DMS53 (cell line): Measurements from ENCODE around the gene ABCB9.
"Not testable (repeated sequence)": the region's sequence is repeated elsewhere in the genome, so short reads cannot be mapped to it uniquely, and the experiment has no call there.

ENCODE experiments used
- DNase-seq: peaks from one replicate; lab custom pipeline; 2025; lab: John Stamatoyannopoulos, UW

ABCB9 gene

GRCh38 chr12:122965851-122966742 is at the start of gene ABCB9:
Gene ABCB9 (minus strand): TSS chr12:122966463. CDS start chr12:122960235, 6,228 bp downstream.
- peak; percentile 100 for DNase-seq

- not testable (repeated sequence) for DNase-seq
These were observed 48.2 kb upstream of the ABCB9 start for GRCh38 chr12:123014473-123014872.

GRCh38 chr12:123013185-123014095 is 47.2 kb upstream of the ABCB9 start:
- DNase-seq: no peak

- no peak for DNase-seq
These were observed 45.4 kb upstream of the ABCB9 start for GRCh38 chr12:123011701-123012100.

DNA sequence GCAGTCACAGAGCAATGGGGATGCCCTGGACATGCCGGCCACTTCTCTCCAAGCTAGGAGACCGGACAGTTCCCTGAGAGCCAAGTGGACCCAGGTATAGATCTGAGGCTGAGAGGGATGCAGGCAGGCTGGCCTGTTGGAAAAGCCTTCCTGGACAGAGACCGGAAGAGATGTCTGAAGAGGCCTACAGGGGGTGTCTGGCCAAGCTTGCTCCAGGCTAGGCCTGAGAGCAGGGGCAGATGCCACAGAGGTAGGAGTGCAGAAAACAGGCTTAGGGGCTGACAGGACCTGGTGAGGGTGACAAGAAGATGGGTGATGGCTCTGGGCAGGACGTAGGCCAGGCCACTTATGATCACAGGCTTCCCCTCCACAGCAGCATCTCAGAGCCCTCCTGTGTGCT is 44.4 kb upstream of the ABCB9 start:
- DNase-seq: no peak

DNA sequence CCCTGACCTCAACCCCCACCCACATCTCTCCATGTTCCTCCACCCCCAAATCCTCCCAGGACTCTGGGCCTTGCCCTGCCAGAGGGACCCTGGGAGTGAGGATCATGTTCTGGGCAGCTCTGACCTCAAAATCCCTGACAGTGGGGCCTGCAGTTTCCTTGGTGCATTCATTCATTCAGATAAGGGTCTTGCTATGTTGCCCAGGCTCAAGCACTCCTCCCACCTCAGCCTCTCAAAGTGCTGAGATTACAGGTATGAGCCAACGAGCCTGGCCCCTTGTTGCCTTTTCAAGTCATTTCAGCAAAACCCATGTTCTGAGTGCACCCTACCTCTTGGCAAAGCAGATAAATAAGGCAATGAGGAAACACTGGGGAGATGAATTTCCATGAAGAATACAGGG is 43.8 kb upstream of the ABCB9 start:
- DNase-seq: no peak

DNA sequence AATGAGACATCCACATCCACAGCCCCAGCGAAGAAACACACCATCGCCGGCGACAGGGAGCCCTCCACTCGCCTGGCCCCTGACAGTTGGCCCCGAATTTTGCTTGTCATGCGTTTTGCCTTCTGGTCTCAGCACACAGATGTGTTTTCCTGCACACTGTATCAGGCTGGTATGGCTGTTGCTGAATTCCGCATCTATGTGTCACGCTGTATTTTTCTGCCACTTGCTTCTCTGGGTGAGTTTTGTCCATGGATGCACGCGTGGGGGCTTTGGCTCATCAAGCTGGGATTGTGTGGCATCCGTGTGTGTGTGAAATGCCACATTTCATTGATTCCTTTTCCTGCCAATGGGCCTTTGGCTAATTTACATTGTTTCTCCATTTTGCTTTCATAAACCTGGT is 40.7 kb upstream of the ABCB9 start:
- DNase-seq: no peak

DNA sequence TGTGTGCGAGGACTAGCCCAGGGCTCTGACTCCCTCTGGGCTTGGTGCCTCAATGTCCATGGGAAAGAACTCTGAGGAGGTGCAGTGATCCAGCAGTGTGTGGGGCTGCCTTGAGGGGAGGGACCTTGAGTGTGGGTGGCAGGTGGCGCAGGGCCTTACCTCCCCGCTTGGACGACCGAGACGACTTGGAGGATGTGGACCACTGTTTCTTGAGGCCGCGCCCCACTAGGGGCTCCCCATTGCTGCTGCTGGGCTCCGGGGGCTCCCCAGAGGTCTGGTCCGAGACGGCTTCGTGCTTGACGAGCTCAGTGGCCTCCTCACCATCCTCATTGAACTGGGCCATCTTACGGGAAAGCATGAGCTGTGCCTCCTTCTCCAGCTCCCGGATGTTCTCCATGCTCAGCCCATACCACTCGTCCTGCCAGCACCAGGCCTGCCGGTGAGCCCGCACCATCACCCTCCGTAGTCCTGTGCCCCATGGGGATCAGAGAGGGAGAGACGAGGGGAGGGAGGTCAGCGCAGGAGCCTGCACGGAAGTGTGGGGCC is 38.9 kb upstream of the ABCB9 start:
- no peak for DNase-seq

DNA sequence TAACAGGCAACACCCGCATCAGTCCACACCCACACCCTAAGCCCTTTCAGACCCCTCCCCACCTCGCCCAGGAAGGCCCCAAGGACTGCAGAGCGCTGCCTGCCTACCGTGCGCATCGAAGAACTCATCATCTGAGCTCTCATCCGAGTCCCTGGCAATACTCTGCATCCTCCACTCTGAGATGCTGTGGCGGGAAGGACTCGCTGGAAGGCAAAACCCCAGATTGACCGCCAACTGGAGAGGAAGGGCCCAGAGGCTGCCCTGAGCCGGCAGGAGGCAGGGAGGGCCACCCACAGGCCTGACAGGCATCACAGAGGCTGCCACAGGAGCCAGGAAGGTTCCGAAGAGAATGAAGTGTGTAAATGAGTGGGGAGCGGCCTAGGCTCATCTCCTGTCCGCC is 38.0 kb upstream of the ABCB9 start:
- no peak for DNase-seq

- no peak for DNase-seq
These were observed 37.0 kb upstream of the ABCB9 start for GRCh38 chr12:123003257-123003656.

DNA sequence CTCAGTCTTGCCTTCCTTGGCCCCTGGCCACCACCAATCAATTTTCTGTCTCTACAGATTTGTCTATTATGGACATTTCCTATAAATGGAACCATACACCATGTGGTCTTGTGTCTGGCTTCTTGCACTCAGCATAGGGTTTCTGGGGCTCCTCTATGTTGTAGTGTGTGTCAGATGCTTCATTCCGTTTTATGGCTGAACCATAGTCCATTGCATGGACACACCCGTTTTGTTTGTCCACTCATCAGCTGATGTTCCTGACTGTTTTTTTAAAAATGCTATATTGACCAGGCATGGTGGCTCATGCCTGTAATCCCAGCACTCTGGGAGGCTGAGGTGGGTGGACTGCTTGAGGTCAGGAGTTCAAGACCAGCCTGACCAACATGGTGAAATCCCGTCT is 35.2 kb upstream of the ABCB9 start:
- DNase-seq: no peak

DNA sequence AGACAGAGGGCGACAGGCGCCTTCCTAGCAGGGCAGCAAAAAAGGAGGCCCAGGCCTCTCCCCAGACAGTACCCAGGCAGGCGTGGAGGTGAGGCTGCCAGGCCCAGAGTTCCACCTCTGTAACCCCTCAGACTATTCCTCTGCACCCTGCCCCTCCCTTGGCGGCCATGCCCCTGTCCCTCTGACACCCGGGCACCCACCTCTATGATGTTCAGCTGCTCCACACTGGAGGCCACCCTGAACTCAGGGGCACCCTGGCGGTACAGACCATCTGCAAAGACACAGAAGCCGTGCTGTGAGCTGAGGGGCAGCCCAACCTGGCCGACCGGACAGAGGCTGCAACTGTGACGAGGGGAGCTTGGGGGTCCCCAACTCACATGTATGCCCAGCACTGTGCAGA is 34.3 kb upstream of the ABCB9 start:
- DNase-seq: no peak

- no peak for DNase-seq
These were observed 33.7 kb upstream of the ABCB9 start for GRCh38 chr12:122999986-123000420.

DNA sequence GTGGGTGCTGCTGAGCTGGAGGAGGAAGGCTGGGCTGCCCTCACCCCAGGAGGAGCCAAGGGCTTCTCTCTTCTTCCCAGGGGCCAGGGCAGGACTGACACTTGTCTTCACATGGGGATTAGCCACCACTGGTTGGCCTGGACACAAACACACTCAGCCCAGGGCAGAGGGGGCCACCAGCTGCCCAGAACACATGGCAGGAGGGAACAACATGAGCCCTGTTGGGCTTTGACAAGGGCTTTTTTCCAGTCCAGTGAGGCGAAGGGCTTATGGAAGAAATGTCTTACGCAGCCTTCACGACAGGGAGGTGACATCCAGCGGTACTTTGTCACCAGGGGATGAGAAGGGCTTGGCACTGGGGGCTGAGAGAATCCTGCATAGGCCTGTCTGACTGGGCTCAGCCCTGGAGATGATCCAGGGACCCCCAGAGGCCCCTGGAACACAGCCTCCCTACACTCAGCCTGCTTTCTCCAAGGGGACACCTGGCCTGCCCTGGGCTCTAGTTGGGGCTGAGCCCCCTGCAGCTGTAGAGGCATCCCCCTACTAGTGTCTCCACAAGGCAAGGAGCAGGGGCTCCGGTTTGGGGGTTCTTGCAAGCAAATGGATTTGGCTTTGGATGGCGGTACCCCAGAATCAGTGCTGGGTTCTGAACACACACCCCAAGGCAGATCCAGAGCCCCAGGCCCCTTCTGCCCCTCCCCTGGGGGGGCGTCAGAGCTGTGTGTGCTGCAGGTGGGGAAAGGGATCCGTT is 33.1 kb upstream of the ABCB9 start:
- no peak for DNase-seq

DNA sequence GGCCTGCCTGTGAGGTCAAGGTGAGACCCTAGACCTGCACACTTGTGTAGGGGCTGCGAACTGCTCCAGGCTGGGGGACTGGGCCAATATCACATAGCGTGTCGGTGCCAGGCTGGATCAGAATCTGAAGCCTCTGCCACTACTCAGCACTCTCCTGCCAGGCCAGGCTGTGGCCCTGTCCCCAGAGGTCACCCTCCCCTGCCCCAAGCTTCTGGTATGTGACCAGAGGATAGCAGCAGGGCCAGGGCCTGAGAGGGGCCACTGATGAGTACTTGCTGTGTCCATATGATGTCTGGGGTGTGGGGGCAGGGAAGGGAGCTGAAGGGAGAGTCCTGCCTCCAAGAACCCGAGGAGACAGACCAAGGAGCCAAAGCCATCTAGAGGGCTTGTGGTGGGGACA is 32.1 kb upstream of the ABCB9 start:
- DNase-seq: no peak

DNA sequence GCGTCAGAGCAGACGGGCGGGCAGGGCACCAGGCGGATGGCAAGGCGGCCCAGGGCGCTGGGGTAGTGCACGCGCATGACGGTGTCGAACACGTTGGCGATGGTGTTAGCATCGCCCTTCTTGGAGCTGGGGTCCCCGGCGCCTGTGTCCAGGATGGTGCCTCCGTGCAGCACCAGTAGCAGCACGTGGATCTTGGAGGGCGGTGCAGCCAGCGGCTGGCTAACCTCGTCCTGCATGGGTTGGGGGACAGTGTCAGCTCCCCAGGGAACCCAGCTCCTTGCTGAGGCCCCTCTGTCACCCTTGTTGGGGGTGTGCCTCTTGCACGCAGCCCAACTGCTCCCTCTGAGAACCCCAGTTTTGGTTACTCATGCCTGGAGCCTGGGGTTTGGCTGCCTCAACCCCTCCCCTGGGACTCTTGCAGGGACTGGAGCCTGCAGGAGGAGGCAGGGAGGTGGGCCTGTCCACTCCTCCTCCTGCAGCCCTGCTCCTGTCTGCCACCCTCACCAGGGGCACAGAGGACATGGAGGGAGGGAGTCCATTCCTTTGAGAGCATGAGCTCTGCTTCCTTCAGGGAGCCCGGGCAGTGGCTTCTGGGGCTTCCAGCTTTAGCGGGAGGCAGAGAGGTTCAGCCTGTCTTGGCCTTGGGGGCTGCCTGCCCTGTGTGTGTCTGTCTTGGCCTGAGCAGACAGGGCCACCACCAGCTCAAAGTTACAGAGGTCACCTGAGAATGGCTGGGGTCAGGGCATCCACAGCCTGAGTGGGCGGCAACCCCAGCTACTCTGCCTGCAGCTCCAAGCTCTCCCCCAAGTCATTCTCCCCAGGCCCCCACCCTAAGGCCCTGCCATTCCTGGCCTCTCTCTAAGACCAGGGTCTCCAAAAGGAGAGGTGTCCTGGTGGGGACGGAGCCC is 31.3 kb upstream of the ABCB9 start:
- DNase-seq: no peak

- DNase-seq: no peak
These were observed 30.5 kb upstream of the ABCB9 start for GRCh38 chr12:122996621-122997342.

DNA sequence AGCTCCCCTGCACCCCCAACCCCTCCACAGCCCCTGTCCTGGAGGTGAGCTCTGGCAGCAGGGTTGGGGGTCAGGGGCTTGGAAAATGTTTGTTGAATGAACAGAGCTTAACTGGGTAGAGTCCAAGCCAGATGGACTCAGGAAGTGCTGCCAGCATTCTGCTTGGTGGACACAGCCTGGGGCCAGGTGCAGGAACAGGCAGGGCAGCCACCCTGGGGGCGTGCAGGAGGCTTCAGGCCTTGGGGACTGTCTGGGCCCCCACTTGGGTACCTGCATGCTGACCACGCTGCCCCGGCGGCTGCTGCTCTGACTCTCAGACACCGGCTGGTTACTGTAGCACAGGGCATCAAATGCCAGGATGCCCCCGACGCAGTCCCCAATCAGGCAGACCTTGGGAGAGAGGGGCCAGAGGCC is 29.9 kb upstream of the ABCB9 start:
- no peak for DNase-seq

GRCh38 chr12:122995503-122996187 is 29.4 kb upstream of the ABCB9 start:
- no peak for DNase-seq
